GM18873 (cell line): ENCODE data around the gene CDK16.

ENCODE experiments used
- ATAC-seq: cut with Tn5 transposase; IDR thresholded peaks from one replicate; pipeline ENCODE4 v1.9.1; 2021; ENCODE audit warnings: mild to moderate bottlenecking, moderate library complexity, moderate number of reproducible peaks; ENCODE audit not compliant: unreplicated experiment, low FRiP score

The CDK16 gene

GRCh38 chrX:47204970-47205369, 13.5 kb upstream of the CDK16 start:
- no peak for ATAC-seq

- no peak for ATAC-seq
Observed at GRCh38 chrX:47206316-47206715, 12.2 kb upstream of the CDK16 start.

GRCh38 chrX:47208108-47208507, 10.4 kb upstream of the CDK16 start:
- ATAC-seq = no peak

- no peak for ATAC-seq
Observed at GRCh38 chrX:47209508-47210238, 8.8 kb upstream of the CDK16 start.

GRCh38 chrX:47210661-47211425, 7.6 kb upstream of the CDK16 start:
- no peak for ATAC-seq

GRCh38 chrX:47212381-47213293, 5.8 kb upstream of the CDK16 start:
- no peak for ATAC-seq

- ATAC-seq = no peak
Observed at GRCh38 chrX:47214435-47215077, 3.9 kb upstream of the CDK16 start.

GRCh38 chrX:47215291-47215900, 3.1 kb upstream of the CDK16 start:
- no peak for ATAC-seq

- no peak for ATAC-seq
Observed at GRCh38 chrX:47216393-47216925, 2.0 kb upstream of the CDK16 start.

GRCh38 chrX:47217121-47217851, 1.2 kb upstream of the CDK16 start:
- no peak for ATAC-seq

GRCh38 chrX:47217852-47218279, 615 bp upstream of the CDK16 start:
- ATAC-seq = peak; percentile 90

- no peak for ATAC-seq
Observed at GRCh38 chrX:47218920-47219815, 687 bp downstream of the CDK16 start.

GRCh38 chrX:47221756-47222155, 3.3 kb downstream of the CDK16 start:
- no peak for ATAC-seq

GRCh38 chrX:47222751-47223350, 4.4 kb downstream of the CDK16 start:
- ATAC-seq = no peak

- ATAC-seq = no peak
Observed at GRCh38 chrX:47223476-47224250, 5.2 kb downstream of the CDK16 start.

GRCh38 chrX:47224266-47224895, 5.9 kb downstream of the CDK16 start:
- ATAC-seq = no peak
